Type B pancreatic cell (in vitro differentiated cells): ENCODE data around the gene SRRM2. TPM values are rescaled to one million over a fixed set of nuclear protein-coding genes. Genes with fewer than 3 reads are reported as not detected.

Experiments
- DNase-seq: peaks from one replicate; pipeline ENCODE4 v3.0.0; 2021; ENCODE audit warnings: mixed read lengths; ENCODE audit not compliant: unreplicated experiment; ENCODE audit errors: extremely low spot score
- H3K27ac Mint-ChIP-seq: 2 replicates; pipeline ENCODE4 v1.8.0; 2021; ENCODE audit warnings: mild to moderate bottlenecking, mixed read lengths
- H3K27me3 Mint-ChIP-seq: 2 replicates; pipeline ENCODE4 v1.8.0; 2021; ENCODE audit warnings: mixed read lengths
- H3K36me3 Mint-ChIP-seq: 2 replicates; pipeline ENCODE4 v1.8.0; 2021; ENCODE audit warnings: mixed read lengths
- H3K4me1 Mint-ChIP-seq: one replicate; pipeline ENCODE4 v1.8.0; 2021; ENCODE audit warnings: mixed read lengths; ENCODE audit not compliant: unreplicated experiment
- H3K4me3 Mint-ChIP-seq: 2 replicates; pipeline ENCODE4 v1.8.0; 2021; ENCODE audit warnings: mild to moderate bottlenecking, mixed read lengths
- H3K9me3 Mint-ChIP-seq: 2 replicates; pipeline ENCODE4 v1.8.0; 2021; ENCODE audit warnings: mixed read lengths
- total RNA-seq: library from RNA; stranded (reverse); gene quantifications from 2 replicates; pipeline ENCODE4 v1.2.1, GENCODE V29; 2021; ENCODE audit warnings: low replicate concordance
- TF ChIP-seq, protein P1 (sequence below): fragments of 200-600 bp; sonication (generic); conservative IDR thresholded peaks from 2 replicates; pipeline ENCODE4 v1.5.0; 2021; ENCODE audit warnings: antibody characterized with exemption, mild to moderate bottlenecking

SRRM2 gene
- total RNA-seq, 1 donor from 2014 or later = 749 TPM

DNA sequence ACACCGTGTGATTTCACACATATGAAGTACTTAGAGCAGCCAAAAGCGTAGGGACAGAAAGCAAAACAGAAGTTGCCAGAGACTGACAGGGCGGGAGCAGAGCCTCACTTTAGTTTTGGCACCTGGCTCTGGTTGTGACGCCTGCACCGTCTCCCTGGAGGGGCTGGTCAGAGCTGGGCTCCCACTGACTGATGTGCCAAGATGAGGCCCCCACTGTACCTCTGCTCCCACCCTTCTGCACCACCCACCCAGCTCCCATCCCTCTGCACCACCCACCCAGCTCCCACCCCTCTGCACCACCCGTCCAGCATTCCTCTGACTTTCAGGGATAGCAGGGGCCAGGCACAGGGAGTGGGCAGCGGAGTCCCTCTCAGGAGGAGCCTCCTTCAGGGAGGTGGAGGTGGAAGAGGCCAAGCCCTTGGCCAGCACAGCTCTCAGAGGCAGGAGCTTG is 61.4 kb downstream of the SRRM2 start:
- DNase-seq = no peak
- peaks cover 4% of the 10 kb centered on the region for H3K4me1 Mint-ChIP-seq
- H3K4me3 Mint-ChIP-seq = no peak overlapping the region
- TF ChIP-seq, protein P1, sequence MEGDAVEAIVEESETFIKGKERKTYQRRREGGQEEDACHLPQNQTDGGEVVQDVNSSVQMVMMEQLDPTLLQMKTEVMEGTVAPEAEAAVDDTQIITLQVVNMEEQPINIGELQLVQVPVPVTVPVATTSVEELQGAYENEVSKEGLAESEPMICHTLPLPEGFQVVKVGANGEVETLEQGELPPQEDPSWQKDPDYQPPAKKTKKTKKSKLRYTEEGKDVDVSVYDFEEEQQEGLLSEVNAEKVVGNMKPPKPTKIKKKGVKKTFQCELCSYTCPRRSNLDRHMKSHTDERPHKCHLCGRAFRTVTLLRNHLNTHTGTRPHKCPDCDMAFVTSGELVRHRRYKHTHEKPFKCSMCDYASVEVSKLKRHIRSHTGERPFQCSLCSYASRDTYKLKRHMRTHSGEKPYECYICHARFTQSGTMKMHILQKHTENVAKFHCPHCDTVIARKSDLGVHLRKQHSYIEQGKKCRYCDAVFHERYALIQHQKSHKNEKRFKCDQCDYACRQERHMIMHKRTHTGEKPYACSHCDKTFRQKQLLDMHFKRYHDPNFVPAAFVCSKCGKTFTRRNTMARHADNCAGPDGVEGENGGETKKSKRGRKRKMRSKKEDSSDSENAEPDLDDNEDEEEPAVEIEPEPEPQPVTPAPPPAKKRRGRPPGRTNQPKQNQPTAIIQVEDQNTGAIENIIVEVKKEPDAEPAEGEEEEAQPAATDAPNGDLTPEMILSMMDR = no peak
- H3K27me3 Mint-ChIP-seq = peaks cover 22% of the 10 kb centered on the region
- H3K27ac Mint-ChIP-seq = no peak overlapping the region
- no peaks in the 10 kb centered on the region for H3K9me3 Mint-ChIP-seq
- H3K36me3 Mint-ChIP-seq = no peaks in the 10 kb centered on the region

DNA sequence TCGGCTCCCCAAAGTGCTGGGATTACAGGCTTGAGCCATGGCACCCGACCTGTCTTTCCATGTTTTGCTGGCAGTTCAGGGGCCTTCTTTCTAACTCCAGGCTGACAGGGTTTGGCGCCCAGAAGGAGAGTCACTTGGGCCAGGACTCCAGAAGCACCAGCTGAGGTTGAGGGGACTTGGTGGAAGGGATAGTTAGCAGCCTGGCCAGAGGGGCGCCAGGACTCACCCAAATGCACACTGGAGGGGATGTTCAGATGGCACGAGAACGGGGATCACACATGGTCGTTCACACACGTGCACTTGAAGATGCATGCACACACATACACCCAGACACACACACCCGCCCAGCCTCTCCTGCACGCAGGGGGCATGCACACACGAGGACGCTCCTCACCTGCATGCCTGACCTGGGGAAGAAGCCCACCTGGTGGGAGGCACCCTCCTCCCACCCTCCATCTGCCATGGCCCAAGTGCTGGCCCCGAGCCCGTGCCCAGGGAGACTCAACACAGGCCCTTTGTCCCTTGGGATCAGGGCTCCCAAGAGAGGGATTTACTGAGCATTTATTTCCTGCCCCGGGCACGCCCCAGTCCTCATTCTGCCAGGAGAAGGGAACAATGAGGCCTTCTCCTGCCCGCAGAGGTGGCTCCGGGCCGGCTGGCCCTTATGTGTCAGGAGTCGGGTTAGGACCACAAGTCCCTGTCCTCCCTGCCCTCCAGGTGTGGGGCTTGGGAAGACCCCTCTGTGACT is 62.3 kb downstream of the SRRM2 start:
- no peaks in the 10 kb centered on the region for H3K9me3 Mint-ChIP-seq
- peaks cover 14% of the 10 kb centered on the region for H3K27me3 Mint-ChIP-seq
- no peak for DNase-seq
- H3K4me1 Mint-ChIP-seq = peaks cover 4% of the 10 kb centered on the region
- TF ChIP-seq, protein P1 = no peak
- H3K36me3 Mint-ChIP-seq = no peaks in the 10 kb centered on the region
- H3K27ac Mint-ChIP-seq = no peak overlapping the region
- no peak overlapping the region for H3K4me3 Mint-ChIP-seq

DNA sequence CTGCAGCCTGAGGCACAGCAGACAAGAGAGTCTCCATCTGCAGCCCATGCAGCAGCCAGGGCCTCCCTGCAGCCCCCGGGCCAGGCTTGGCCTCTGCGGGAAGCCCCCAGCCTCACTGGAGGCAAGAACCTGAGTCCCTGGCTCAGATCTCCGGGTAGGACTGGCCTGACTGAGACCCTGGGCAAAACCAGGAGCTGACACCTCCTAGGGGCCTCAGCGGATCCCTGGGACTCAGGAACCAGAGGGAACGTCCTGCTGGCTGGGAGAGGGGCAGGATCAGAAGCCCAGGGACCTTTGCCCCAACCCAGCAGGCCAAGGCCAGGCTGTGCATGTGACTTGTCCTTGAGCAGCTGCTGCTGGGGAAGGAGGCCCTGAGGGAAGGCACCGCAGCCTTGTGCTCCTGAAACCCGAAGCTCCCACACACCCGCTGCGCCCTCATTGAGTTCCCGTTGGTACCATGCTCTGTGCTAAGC is 62.9 kb downstream of the SRRM2 start:
- no peaks in the 10 kb centered on the region for H3K36me3 Mint-ChIP-seq
- H3K27me3 Mint-ChIP-seq = peaks cover 9% of the 10 kb centered on the region
- H3K4me1 Mint-ChIP-seq = peaks cover 4% of the 10 kb centered on the region
- no peak overlapping the region for H3K4me3 Mint-ChIP-seq
- no peak overlapping the region for H3K27ac Mint-ChIP-seq
- H3K9me3 Mint-ChIP-seq = no peaks in the 10 kb centered on the region
- DNase-seq = no peak
- TF ChIP-seq, protein P1 = no peak

DNA sequence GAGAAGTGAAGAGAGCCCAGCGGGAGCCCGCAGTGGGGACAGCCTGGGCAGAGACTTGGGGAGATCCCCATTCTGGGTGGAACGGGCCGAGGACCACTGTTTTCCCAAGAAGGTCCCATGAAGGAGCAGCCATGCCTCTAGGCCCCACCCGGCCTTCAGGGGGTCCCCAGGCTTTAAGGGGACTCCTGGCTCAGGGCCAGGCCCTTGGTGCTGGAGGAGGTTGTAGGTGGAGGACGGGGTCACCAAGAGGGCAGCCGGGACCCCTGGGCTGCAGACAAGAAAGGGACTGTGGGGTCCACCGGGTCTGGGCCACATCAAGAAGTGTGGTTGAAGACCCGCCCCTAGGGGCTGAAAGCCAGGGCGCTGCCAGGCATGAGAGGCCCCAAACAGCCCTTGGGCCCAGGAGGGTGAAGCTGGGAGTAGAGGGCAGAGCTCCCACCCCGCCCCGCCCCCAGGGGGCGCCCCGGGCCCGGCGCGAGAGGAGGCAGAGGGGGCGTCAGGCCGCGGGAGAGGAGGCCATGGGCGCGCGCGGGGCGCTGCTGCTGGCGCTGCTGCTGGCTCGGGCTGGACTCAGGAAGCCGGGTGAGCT is 64.4 kb downstream of the SRRM2 start, which contains the start of gene PRSS21:
PRSS21 (plus strand) TSS at position 487 of the 589 bp plus-strand sequence; CDS start at position 519, 32 bp downstream.
- Mint-ChIP-seq H3K4me1 (peaks cover 4% of the 10 kb centered on the region), H3K36me3 (no peaks in the 10 kb centered on the region), H3K9me3 (no peaks in the 10 kb centered on the region), H3K4me3 (no peak within 1 kb of the TSS), H3K27me3 (peaks cover 4% of the 10 kb centered on the region), H3K27ac (no peak within 1 kb of the TSS)
- DNase-seq = no peak
- TF ChIP-seq, protein P1 = no peak

DNA sequence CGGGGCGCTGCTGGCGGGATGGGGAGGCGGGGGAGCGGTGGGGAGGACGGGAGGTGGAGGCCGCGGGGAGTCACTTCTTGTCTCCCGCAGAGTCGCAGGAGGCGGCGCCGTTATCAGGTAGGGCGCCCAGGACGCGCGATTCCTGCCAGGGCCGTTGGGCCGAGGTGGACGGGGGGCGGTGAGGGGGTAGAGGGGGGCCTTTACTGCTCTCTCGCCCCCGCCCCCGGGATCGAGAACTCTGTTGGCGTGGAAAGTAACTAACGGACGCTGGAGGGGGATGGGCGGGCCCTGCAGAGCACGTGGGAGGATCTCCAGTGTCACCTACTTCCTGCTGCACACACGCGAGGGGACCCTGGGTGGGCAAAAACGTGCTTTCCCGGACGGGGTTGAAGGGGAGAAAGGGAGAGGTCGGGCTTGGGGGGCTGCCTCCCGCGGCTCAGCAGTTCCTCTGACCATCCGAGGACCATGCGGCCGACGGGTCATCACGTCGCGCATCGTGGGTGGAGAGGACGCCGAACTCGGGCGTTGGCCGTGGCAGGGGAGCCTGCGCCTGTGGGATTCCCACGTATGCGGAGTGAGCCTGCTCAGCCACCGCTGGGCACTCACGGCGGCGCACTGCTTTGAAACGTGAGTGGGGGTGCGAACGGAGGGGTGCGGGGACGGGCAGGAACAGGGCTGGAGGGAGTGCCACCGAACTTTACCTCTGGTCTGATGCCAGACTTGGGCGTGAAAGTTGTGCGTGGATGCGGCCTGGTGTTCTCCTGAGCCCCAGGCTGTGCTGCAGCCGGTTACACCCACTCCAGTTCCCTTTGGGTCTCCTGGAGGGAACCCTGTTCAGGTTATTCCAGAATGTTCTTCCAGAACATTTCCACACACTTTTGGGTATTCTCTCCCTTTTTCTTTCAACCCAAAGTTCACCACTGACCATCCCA is 65.2 kb downstream of the SRRM2 start:
- Mint-ChIP-seq H3K4me1 (peaks cover 4% of the 10 kb centered on the region), H3K36me3 (no peaks in the 10 kb centered on the region), H3K4me3 (no peak overlapping the region), H3K27ac (no peak overlapping the region), H3K27me3 (peaks cover 5% of the 10 kb centered on the region), H3K9me3 (no peaks in the 10 kb centered on the region)
- peak; percentile 68 for DNase-seq
- TF ChIP-seq, protein P1 = no peak
